Gastrocnemius medialis (tissue), 4 donors: ENCODE data around the gene NEXMIF. TPM values are rescaled to one million over a fixed set of nuclear protein-coding genes. Genes with fewer than 3 reads are reported as not detected.
"Not testable (repeated sequence)": the region's sequence is repeated elsewhere in the genome, so short reads cannot be mapped to it uniquely, and the experiment has no call there.

Source experiments
- ATAC-seq, 2 donors: fragments of 150-250 bp; one replicate each; pipeline ENCODE4 v1.9.1; 2016
- DNase-seq, 2 donors: peaks; one replicate each; pipeline ENCODE4 v3.0.0-alpha.2; 2019
- H3K27ac ChIP-seq, 4 donors: fragments of 200-600 bp; sonication (generic); 1 replicate in 1 of 4; 2 replicates in 3 of 4; pipeline ENCODE4 v1.5.1; 2016 to 2018; ENCODE audit warnings: mild to moderate bottlenecking in 2 of 4, moderate library complexity in 1 of 4
- H3K27me3 ChIP-seq, 3 donors: fragments of 200-600 bp; sonication (generic) in 2 of 3; 1 replicate in 1 of 3; 2 replicates in 2 of 3; pipeline versions ENCODE4 v1.5.1 to v1.6.0; 2016 to 2019; ENCODE audit warnings: mild to moderate bottlenecking in 1 of 3, moderate library complexity in 1 of 3
- H3K36me3 ChIP-seq, 2 donors: fragments of 200-600 bp; sonication (generic) in 1 of 2; one replicate each; pipeline ENCODE4 v1.5.1; 2017 to 2018
- H3K4me1 ChIP-seq, 2 donors: fragments of 200-600 bp; sonication (generic) in 1 of 2; one replicate each; pipeline ENCODE4 v1.5.1; 2016 to 2017; ENCODE audit warnings: mild to moderate bottlenecking in 2 of 2
- H3K4me3 ChIP-seq, 4 donors: fragments of 200-600 bp; sonication (generic) in 3 of 4; 1 replicate in 1 of 4; 2 replicates in 3 of 4; pipeline ENCODE4 v1.5.1; 2016 to 2019; ENCODE audit warnings: mild to moderate bottlenecking in 2 of 4
- H3K9me3 ChIP-seq, 3 donors: fragments of 200-600 bp; sonication (generic) in 2 of 3; 1 replicate in 1 of 3; 2 replicates in 2 of 3; pipeline ENCODE4 v1.5.1; 2016 to 2019
- CTCF ChIP-seq, 5 experiments: fragments of 450-650 bp in 3 of 5; fragments of 200-600 bp in 2 of 5; sonication (generic) in 2 of 5; IDR thresholded peaks in 4 of 5; conservative IDR thresholded peaks in 1 of 5; 1 replicate in 4 of 5; 2 replicates in 1 of 5; pipeline ENCODE4 v1.5.1; 2016 to 2019; ENCODE audit warnings: antibody characterized with exemption in 5 of 5, mild to moderate bottlenecking in 3 of 5, moderate library complexity in 3 of 5
- POLR2A ChIP-seq, 2 donors: fragments of 450-650 bp; IDR thresholded peaks; one replicate each; pipeline ENCODE4 v1.6.1; 2017; ENCODE audit warnings: antibody characterized with exemption in 2 of 2, mild to moderate bottlenecking in 2 of 2, moderate library complexity in 2 of 2
- in situ Hi-C, 4 donors: fragments of 200-750 bp; cut with MboI; loops; one replicate each; pipeline versions ENCODE4 v1.15.0 to v1.8.0; 2017; ENCODE audit warnings: low sequenced_read_pairs in 4 of 4
- intact Hi-C: fragments of 100-400 bp; cut with DNase I; formaldehyde crosslinking; loops from one replicate; pipeline ENCODE4 v1.15.1; 2023; ENCODE audit warnings: low total_unique reads
- total RNA-seq, 4 donors: library from RNA; depleted of rRNA; stranded (reverse); fragments of >200 nt; gene quantifications; one replicate each; pipeline versions ENCODE4 v1.1.0 to v1.2.3, GENCODE V29; 2016

The NEXMIF gene
- total RNA-seq, 4 donors from 2014 or later, result 0.02 to 0.16 (median 0.10) TPM

GRCh38 chrX:74781507-74782034 is 143.7 kb downstream of the NEXMIF start:
- Histone ChIP-seq H3K36me3 (no peaks in the 10 kb centered on the region), H3K4me3 (no peak overlapping the region), H3K27me3 (no peaks in the 10 kb centered on the region), H3K9me3 (no peaks in the 10 kb centered on the region), H3K27ac (no peak overlapping the region), H3K4me1 (no peaks in the 10 kb centered on the region)
- DNase-seq (no peak), ATAC-seq (no peak)
- in situ Hi-C loops, result no loop called here
- intact Hi-C loops, result no loop called here
- TF ChIP-seq CTCF (IDR thresholded peaks at IDR 0.05 in 4 of 5, conservative IDR thresholded peaks at IDR 0.05 in 1 of 5) (no peak), POLR2A (IDR thresholded peaks at IDR 0.05) (no peak)

- ATAC-seq (no peak), DNase-seq (no peak)
- Histone ChIP-seq H3K4me3 (no peak overlapping the region), H3K27me3 (no peaks in the 10 kb centered on the region), H3K4me1 (no peaks in the 10 kb centered on the region), H3K36me3 (no peaks in the 10 kb centered on the region), H3K27ac (no peak overlapping the region), H3K9me3 (no peaks in the 10 kb centered on the region)
- no peak for TF ChIP-seq CTCF (IDR thresholded peaks at IDR 0.05 in 4 of 5, conservative IDR thresholded peaks at IDR 0.05 in 1 of 5)
- no peak for TF ChIP-seq POLR2A (IDR thresholded peaks at IDR 0.05)
- intact Hi-C loops, result no loop called here
- in situ Hi-C loops, result no loop called here
These were observed 146.1 kb downstream of the NEXMIF start for GRCh38 chrX:74779175-74779574.

- Histone ChIP-seq H3K4me3 (no peak overlapping the region), H3K36me3 (no peaks in the 10 kb centered on the region), H3K27me3 (peaks cover 0 to 6% (median 0%) of the 10 kb centered on the region in 3 donors), H3K4me1 (no peaks in the 10 kb centered on the region), H3K9me3 (no peaks in the 10 kb centered on the region), H3K27ac (no peak overlapping the region)
- intact Hi-C loops, result no loop called here
- no peak for TF ChIP-seq CTCF (IDR thresholded peaks at IDR 0.05 in 4 of 5, conservative IDR thresholded peaks at IDR 0.05 in 1 of 5)
- ATAC-seq, result no peak
- in situ Hi-C loops, result no loop called here
- DNase-seq, result no peak
These were observed 150.3 kb downstream of the NEXMIF start for GRCh38 chrX:74774988-74775387.

- no peak overlapping the region for H3K4me3 ChIP-seq
- TF ChIP-seq POLR2A (IDR thresholded peaks at IDR 0.05) (no peak), CTCF (IDR thresholded peaks at IDR 0.05 in 4 of 5, conservative IDR thresholded peaks at IDR 0.05 in 1 of 5) (no peak)
- DNase-seq, result no peak
- intact Hi-C loops (no loop called here), in situ Hi-C loops (no loop called here)
- no peaks in the 10 kb centered on the region for H3K9me3 ChIP-seq
- no peaks in the 10 kb centered on the region for H3K4me1 ChIP-seq
- H3K27me3 ChIP-seq, result no peaks in the 10 kb centered on the region
- H3K36me3 ChIP-seq, result no peaks in the 10 kb centered on the region
- no peak for ATAC-seq
- no peak overlapping the region for H3K27ac ChIP-seq
These were observed 188.8 kb downstream of the NEXMIF start for GRCh38 chrX:74736450-74736849.

- TF ChIP-seq POLR2A (IDR thresholded peaks at IDR 0.05), result no peak
- no peak for TF ChIP-seq CTCF (IDR thresholded peaks at IDR 0.05 in 4 of 5, conservative IDR thresholded peaks at IDR 0.05 in 1 of 5)
- intact Hi-C loops (no loop called here), in situ Hi-C loops (no loop called here)
- no peak overlapping the region for H3K27ac ChIP-seq
- no peaks in the 10 kb centered on the region for H3K9me3 ChIP-seq
- DNase-seq, result no peak
- peaks cover 0 to 2% (median 0%) of the 10 kb centered on the region in 3 donors for H3K27me3 ChIP-seq
- H3K4me3 ChIP-seq, result no peak overlapping the region
- no peaks in the 10 kb centered on the region for H3K36me3 ChIP-seq
- no peaks in the 10 kb centered on the region for H3K4me1 ChIP-seq
- ATAC-seq, result no peak
These were observed 220.0 kb downstream of the NEXMIF start for GRCh38 chrX:74705269-74705668.

GRCh38 chrX:74701343-74701742 is 223.9 kb downstream of the NEXMIF start:
- H3K36me3 ChIP-seq, H3K4me1 ChIP-seq, H3K27ac ChIP-seq, intact Hi-C loops, DNase-seq, H3K27me3 ChIP-seq, H3K4me3 ChIP-seq, ATAC-seq, in situ Hi-C loops, H3K9me3 ChIP-seq: not testable (repeated sequence)
